Measurements from ENCODE around the gene SYCP2.

- TF ChIP-seq, protein P1, sequence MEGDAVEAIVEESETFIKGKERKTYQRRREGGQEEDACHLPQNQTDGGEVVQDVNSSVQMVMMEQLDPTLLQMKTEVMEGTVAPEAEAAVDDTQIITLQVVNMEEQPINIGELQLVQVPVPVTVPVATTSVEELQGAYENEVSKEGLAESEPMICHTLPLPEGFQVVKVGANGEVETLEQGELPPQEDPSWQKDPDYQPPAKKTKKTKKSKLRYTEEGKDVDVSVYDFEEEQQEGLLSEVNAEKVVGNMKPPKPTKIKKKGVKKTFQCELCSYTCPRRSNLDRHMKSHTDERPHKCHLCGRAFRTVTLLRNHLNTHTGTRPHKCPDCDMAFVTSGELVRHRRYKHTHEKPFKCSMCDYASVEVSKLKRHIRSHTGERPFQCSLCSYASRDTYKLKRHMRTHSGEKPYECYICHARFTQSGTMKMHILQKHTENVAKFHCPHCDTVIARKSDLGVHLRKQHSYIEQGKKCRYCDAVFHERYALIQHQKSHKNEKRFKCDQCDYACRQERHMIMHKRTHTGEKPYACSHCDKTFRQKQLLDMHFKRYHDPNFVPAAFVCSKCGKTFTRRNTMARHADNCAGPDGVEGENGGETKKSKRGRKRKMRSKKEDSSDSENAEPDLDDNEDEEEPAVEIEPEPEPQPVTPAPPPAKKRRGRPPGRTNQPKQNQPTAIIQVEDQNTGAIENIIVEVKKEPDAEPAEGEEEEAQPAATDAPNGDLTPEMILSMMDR (IDR thresholded peaks at IDR 0.05) = no peak
- no peak for TF ChIP-seq EP300 (IDR thresholded peaks at IDR 0.05)
Measured at GRCh38 chr20:59933296-59933848, at the start of gene SYCP2.
